NCI-H1048 (cell line): ENCODE results near the gene PCSK4.
"Not testable (repeated sequence)": the region's sequence is repeated elsewhere in the genome, so short reads cannot be mapped to it uniquely, and the experiment has no call there.

Source experiments
- DNase-seq: peaks from one replicate; lab custom pipeline; 2025; lab: John Stamatoyannopoulos, UW

PCSK4 gene

DNA sequence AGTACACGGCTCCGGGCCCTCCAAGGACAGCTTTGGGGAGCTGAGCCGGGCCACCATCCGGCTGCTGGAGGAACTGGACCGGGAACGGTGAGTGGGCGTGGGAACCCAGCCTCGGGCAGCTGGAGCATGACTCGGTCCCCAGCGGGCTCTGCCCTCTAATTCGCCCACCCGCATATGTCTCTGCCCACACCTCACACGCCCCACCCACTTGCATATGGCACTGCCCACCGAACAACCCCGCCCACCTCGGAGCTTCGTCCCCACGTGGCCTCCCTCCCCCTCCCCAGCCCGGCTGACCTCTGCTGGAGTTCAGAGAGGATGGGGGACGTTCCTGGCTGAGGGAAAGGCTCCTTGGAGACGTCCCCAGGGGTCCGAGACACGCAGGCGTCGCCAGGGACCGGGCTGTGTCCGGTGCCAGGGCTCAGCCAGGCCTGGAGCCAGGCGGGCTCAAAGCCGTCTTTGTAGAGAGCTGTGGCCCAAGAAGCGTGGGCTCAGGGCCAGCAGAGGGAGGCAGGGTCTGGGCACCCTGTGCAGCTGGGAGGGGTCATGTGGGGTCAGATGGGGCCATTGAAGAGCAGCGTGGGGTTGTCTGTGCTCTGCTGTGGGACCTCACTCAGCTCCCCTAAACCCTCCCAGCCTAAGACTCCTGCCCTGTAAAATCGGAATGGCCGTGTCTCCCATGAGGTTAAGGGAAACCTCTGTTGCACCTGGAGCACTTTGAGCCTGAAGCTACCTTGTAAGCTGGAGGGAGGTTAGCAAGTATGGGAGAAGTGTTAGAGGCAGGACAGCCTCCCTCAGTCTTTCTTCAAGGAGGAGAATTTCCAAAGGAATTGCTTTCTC is 36.4 kb downstream of the PCSK4 start:
- no peak for DNase-seq

- no peak for DNase-seq
Observed at GRCh38 chr19:1452802-1453524, 37.2 kb downstream of the PCSK4 start.

GRCh38 chr19:1451916-1452801 is 38.0 kb downstream of the PCSK4 start:
- no peak for DNase-seq

DNA sequence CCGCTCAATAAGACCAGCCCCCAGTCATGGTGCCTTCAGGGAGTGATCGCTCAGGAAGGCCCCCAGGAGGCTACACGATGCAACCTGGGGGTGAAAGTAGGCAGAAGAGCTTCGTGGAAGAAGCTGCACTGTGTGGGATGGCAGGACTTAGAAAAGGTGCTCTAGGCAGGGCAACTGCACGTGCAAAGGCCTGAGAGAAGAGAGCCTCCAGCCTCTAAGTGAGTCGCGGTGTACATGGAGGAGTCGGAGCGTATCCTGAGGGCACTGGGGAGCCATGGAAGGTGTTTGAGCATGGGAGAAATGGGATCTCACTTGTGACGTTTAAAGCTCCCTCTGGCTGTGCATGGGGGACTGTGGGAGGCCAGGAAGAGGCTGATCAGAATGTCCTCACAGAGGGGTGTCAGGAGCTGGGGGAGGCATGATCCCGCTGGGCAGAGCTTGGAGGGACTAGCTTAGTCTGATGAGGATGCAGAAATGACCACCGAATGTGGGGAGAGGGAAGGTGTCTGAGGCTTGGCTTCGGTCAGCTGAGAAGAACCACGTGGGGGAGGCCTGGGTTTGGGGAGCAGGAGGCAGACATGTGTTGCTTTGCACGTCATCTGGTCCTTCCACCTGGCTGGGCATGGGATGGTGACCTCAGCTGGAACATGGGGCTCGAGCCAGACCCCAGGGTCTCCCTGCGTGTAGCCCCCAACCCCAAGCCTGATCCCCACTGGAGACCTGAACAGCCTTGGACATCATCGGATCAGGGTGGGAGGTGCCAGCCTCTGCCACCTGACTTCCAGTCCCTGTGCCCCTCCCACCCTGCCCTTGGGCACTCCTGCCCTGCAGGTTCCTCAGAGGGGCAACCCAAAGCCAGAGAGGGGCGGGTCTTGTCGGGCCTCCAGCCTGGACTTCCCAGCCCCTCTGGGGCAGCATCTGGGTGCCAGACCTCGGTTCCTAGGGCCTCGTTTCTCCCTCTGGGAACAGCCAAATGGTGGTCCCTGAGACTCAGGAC is 39.1 kb downstream of the PCSK4 start:
- DNase-seq, result no peak

- DNase-seq, result no peak
Observed at GRCh38 chr19:1449467-1450442, 40.4 kb downstream of the PCSK4 start, which contains the start of gene APC2. Gene APC2 (plus strand): TSS chr19:1450121. CDS start chr19:1453002, 2,881 bp downstream.

GRCh38 chr19:1447944-1448343 is 42.2 kb downstream of the PCSK4 start:
- DNase-seq, result no peak

DNA sequence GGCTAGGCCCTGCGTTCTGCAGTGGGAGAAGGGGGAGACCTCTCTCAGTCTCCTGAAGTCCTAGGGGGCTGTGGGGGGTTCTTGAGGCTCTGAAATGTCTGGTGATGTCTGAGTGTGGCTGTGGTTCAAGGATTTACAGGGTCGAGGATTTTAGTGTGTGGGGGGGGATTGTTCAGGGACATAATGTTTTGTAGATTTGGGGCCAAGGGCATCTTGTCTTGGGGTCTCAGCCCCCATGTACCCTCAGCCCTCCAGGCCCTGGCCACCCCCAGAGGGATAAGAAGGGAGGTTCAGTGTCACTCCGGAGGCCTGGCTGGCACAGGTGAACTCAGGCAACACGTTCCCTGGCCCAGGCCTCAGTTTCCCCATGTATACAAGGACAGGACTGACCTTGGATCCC is 42.6 kb downstream of the PCSK4 start:
- DNase-seq, result no peak

GRCh38 chr19:1446713-1447481 is 43.3 kb downstream of the PCSK4 start:
- DNase-seq, result no peak

DNA sequence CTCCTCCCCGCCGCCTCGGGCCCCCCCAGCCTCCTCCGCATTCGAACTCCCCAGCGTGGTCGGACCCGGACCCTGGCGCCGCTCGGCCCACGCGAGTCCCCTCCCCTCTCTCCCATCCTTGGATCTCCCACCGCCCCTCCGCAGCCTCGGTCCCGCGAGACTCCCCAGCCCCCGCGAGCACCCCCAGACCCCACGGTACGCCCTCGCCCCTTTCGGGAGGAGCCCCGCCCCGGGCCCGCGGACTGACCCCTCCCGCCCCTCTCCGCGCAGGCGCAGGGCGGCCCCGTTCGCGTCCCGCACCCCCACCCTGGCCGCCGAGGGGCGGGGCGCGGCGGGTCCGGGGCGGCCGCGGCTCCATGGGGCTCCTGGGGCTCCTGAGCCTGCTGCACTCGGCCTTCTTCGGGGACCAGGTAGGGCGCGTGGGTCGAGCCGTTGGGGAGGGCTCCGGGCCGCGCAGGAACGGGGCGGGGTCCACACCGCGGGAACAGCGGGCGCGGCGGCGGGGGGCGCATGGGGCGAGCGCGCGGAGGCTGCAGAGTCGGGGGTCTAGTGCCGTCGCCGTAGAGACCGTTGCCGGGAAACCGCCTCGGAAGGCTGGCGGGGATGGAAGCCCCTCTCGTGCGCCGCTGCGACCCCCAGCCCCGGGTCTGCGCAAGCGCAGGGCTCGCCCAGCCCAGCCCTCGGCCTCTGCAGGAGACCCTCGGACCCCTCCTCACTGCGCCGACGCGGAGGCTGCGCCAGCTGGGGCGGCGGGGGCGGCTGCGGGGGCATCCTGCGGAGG is 44.0 kb downstream of the PCSK4 start:
- no peak for DNase-seq

GRCh38 chr19:1445185-1445931 is 44.8 kb downstream of the PCSK4 start:
- DNase-seq, result no peak

- no peak for DNase-seq
Observed at GRCh38 chr19:1441677-1442438, 48.3 kb downstream of the PCSK4 start.

GRCh38 chr19:1441022-1441426 is 49.1 kb downstream of the PCSK4 start:
- no peak for DNase-seq

- DNase-seq, result no peak
Observed at GRCh38 chr19:1440418-1440801, 49.7 kb downstream of the PCSK4 start.

DNA sequence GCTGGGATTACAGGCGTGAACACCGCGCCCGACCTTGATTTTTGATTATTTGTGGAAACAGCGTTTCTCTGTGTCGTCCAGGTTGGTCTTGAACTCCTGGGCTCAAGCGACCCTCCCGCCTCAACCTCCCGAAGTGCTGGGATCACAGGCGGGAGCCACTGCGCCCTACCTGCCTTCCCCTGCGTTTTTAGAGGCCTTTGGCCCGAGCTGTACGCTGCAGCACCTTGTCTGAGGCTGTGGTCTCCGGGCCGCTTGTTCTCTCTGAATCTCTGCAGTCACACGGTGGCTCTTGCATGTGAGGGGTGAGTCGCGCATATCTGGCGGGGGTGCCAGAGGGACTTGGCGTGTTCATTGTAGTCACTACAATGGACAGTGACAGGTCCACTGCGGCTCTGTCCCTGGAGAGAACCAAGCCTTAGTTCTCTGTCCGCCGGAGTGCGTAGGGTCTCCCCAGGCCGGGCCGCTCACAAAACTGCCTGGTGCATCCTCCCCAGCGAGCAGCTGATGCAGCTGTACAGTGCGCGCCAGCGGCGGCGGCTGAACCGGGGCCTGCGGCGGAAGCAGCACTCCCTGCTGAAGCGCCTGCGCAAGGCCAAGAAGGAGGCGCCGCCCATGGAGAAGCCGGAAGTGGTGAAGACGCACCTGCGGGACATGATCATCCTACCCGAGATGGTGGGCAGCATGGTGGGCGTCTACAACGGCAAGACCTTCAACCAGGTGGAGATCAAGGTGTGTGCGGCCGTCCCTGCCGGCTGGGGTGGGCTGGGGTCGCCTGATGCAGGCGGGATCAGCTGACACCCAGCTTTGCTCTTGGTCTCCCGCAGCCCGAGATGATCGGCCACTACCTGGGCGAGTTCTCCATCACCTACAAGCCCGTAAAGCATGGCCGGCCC is 50.4 kb downstream of the PCSK4 start:
- DNase-seq, result not testable (repeated sequence)

DNA sequence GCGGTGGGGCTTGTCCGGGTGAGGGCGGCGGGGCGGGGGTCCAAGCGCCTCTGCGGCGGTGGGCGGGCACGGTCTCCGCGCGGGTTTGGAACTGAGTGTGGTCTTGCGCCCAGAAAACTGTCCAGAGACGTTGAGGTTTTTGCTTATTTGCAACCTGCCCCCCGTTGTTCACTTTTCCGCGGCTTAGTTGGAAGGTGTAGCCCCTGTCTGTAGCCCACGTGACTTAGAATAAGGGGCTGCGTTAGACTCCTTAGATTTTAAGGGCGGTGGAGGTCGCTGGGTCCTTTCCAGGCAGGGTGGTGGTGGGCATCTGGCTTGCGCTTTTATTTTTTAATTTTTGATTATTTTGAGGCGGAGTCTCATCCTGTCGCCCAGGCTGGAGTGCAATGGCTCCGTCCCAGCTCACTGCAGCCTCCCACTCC is 51.2 kb downstream of the PCSK4 start:
- no peak for DNase-seq
